ENCODE measurements around the gene FERD3L. TPM values are rescaled to one million over a fixed set of nuclear protein-coding genes. Genes with fewer than 3 reads are reported as not detected.
A peak's percentile ranks its signal among the peaks of the same experiment; 100 is the strongest.
"Not testable (repeated sequence)": the region's sequence is repeated elsewhere in the genome, so short reads cannot be mapped to it uniquely, and the experiment has no call there.

The FERD3L gene, protein sequence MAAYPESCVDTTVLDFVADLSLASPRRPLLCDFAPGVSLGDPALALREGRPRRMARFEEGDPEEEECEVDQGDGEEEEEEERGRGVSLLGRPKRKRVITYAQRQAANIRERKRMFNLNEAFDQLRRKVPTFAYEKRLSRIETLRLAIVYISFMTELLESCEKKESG
- polyA plus RNA-seq (ENCODE audit: insufficient read length in 10 of 10) = not detected
- long read RNA-seq, donor 1 = 0 reads
- long read RNA-seq, donor 2 = 0 reads
- long read RNA-seq, donor 3 = 0 reads
- long read RNA-seq, donor 4 = 0 reads
- long read RNA-seq, donor 5 = 0 reads
- long read RNA-seq, donor 6 = 0 reads
- long read RNA-seq, donor 7 = 0 reads
- long read RNA-seq, donor 8 = 0 reads
- long read RNA-seq, donor 9 = 0 reads

GRCh38 chr7:19144661-19145433, at the start of gene FERD3L:
TSS of gene FERD3L (minus strand) at chr7:19145421. CDS start at chr7:19145362, 59 bp downstream.
- peak in 1 of 3 donors; percentile 14 for DNase-seq

GRCh38 chr7:19194417-19194816, 49.2 kb upstream of the FERD3L start:
- DNase-seq = not testable (repeated sequence)

- DNase-seq = no peak
Observed at GRCh38 chr7:19181634-19182033, 36.4 kb upstream of the FERD3L start.

DNA sequence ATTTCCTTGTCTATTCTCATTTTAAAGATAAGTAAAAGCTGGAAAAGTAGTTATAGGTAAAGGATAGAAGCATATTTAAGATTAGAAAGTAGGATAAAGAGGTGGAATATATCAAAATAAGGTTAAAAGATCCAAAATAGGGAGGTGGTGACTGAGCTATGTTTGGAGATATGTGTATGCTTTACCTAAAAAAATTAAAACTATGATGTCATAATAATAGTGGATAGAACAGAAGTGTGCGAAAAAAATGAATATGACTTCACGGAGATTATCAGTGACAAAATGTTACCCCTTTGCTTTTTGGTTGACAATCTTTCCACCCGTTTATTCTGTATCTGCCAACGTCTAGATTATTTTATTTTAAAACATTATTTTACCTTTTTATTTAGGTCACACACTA, 33.4 kb upstream of the FERD3L start:
- DNase-seq = no peak

DNA sequence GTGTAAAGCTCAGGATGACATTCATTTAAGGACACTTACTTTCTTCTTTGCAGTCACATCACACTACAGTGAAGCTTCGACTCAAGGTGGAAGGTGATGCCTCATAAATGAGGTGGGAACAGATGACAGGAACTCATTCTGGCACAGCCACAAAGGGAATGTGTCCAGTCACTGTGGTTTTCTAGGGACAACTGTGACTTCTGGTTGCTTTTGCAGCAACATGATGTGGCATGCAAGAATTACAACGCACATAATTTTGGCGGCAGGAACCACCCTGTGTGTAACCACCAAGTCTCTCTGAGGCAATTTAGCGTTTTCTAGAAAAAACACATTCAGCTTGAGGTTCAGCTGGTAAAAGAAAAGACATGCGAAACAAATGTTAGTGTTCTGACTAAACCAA, 32.0 kb upstream of the FERD3L start:
- no peak for DNase-seq

GRCh38 chr7:19175241-19175640, 30.0 kb upstream of the FERD3L start:
- DNase-seq = no peak

DNA sequence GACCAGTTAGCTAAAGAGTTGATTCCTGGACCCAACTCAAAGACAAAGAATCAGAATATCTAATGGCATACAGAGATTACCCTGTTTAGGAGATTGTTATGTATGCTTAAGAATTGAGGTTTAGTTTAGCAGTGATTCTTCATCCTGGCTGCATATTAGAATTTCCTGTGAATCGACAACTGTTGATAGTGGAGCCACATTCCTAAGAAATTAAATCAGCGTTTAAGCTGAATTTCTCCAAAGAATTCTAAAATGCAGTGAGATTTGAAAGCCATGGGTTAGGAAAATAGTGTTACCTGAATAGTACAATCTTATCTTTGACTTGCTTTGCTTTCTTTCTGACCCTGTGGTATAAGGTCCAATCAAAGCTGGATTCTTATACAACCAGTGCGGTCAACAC, 16.4 kb upstream of the FERD3L start:
- DNase-seq = no peak

DNA sequence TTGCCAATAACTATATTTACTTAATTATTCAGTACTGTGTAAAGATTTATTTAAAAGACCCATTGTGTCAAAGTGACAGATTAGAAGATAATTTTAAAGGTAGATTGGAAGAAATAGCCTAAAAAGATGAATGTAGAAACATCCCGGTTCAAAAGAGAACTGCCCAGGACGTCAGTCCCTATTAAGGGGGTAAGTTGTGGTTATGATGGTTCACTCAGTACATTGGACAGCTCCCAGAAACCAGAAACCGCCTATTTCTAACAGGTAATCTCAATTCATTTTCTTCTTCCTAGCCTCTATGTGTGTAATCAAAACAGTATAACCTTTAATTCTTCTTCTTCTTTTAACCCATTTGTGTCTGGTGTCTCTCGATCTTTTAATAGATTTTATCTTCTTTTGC, 1.5 kb upstream of the FERD3L start:
- peak; percentile 8 to 42 (median 17) for DNase-seq

DNA sequence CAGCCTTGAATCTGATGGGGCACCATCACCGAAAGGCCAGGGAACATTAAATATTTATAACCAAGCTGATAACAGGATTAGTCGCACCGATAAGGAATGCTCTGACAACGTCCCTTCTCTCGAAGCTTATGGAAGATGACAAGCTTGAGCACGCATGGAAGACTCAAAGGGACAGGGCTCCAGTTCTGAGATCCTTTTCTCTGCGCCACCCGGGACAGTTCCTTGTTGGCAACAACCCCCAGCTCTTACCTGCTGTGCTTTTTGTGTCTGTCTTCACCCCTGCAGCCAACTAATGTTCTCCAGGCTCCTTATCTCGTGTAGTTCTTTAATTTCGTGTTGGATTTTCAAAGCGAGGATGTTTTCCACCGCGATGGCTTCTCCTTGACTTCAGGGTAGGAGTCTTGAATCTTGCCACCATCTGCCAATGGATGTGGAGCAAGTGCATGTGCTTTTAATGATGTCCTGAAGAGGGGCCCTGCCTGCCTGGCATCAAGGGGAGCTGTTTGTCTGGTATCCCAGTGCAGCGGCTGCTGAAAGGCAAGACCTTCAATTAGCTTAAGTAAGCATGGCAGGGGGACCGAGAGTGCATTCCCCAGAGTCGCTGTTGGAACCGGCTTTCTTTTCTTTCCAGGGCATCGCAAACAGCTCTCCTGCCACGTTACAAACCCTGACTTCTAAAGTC, 354 bp upstream of the FERD3L start:
- DNase-seq = no peak

DNA sequence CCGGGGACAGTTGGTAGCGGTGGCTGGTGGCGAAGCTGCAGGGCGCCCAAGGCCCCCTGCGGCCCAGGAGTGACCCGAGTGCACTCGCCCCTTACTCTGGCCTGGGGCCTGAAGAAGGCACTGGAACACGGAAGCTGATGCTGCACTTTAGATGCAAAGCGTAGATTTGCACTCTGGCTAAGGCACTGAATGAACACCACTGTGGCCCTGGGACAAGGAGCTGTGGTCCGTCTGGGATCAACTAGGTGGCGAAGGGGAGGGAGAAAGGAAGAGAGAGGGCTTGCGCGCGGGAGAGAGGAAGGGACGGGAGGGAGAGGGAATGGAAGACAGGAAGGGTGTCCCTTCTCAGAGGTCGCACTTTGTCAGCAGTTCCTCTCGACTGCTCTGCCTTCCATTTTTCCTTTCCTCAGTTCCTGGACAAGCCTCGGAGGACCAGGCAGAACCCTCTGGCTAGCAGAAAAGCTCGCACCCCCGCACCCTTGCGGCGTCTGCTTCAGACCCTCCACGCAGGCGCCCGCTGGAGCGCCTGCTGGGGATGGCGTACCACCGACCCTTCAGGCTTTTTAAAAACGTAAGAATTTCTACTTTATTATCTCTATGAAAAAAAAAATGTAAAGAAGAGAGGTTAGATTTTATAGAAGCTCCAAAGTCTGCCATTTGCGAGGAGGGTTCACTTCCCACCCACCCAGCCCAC, 1.2 kb downstream of the FERD3L start:
- no peak for DNase-seq

- no peak for DNase-seq
Observed at GRCh38 chr7:19139706-19140327, 5.4 kb downstream of the FERD3L start.

GRCh38 chr7:19133886-19134285, 11.3 kb downstream of the FERD3L start:
- peak in 1 of 3 donors; percentile 28 for DNase-seq

GRCh38 chr7:19133390-19133789, 11.8 kb downstream of the FERD3L start:
- no peak for DNase-seq

DNA sequence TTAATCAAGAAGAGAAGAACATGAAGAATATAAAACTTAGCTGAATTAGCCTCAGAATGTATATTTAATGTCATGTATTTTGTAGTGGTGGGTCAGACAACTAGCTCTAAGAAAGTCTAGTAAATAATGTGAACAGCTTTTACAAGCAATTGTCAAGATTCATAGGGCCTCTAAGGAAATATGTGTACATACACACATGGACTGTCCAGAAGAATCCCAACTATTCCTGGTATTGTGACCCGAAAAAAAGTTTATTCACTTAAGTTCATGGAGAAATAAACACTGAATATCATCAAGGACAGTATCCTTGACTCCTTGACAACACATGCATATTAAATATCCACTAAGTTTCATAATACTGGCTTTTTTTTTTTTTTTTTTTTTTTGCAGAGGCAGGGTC, 16.4 kb downstream of the FERD3L start:
- DNase-seq = no peak

GRCh38 chr7:19121977-19122588, 23.1 kb downstream of the FERD3L start:
- DNase-seq = peak in 1 of 3 donors; percentile 66

- no peak for DNase-seq
Observed at GRCh38 chr7:19119870-19120486, 25.2 kb downstream of the FERD3L start.

- no peak for DNase-seq
Observed at GRCh38 chr7:19119372-19119771, 25.8 kb downstream of the FERD3L start.

DNA sequence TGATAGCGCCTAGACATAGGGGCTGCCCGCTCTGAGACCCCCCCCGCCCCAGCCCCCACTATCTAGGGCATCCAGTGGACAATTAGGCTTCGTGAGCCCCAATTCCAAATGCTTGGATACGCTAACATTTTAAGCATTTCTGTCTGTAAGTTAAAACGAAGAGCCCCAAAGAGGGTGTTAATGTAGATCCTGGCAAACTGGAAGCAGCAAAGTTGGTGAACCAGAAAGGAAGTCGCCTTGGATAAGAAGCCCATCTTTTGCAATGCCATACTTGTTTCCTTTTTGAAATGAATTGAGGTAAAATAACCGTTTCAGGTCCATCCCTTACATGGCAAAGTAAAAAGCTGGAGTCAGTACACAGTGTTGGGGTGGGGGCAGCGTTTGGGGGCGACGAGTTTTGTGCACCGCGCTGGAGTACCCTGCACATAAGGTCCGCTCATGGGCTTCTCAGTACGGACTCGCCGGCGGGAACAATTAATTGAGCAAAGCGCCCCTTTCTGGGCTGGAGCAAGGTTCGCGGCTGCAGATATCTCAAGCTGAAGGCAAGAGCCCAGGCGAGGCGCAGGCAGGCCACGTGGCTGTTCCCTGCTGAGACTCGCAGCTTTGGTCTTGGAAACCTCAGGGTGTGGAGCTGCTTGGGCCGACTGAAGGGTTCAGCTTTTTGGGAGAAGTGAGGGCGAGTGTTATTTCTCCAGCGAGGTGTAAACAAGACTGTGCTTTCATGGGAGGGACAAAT, 26.4 kb downstream of the FERD3L start:
- DNase-seq = peak in 1 of 3 donors; percentile 49

DNA sequence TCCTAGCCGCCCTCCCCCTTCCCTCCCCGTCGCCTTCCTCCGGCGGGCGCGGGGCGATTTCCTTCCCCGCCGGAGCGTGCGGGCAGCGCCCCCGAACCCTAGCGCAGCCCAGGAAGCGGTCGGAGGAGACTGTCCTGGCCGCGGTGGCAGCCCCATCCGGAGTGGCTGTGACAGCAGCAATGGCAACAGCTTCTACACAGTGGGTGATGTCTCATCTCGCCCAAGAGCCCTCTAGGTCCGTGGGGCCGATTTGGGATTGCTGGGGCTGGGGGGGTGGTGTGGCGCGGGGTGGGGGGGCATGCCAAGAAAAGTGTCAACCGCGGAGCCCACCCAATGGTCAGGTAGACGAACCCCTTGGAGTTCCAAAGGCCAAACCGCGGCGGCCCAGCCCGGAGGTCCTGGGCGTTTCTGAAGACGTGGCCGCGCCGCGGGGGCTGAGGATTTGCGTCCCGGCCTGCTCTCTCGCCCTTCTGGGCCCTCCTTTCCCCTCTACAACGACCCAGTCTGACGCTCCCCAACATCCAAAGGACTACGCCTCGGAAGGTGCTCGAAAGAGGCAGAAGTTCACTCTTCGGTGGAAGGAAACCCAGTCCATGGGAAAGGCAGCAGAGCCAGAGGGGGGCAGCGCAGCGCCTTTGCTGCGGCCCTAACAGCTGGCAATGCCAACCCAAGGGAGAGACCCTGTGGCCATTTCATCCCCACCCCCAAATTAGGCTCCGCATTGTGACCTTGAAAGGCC, 27.2 kb downstream of the FERD3L start:
- DNase-seq = peak in 1 of 3 donors; percentile 75

Data from muscle of back (tissue), 13 donors.